Adipocyte (in vitro differentiated cells): Measurements from ENCODE around the gene CYP3A5.
"Not testable (repeated sequence)": the region's sequence is repeated elsewhere in the genome, so short reads cannot be mapped to it uniquely, and the experiment has no call there.

Experiments used
- DNase-seq: peaks from one replicate; pipeline ENCODE4 v3.0.0-alpha.2; 2015; ENCODE audit warnings: low read depth
- H3K27me3 ChIP-seq: replicated peaks from 2 replicates; pipeline ENCODE4 v1.7.0; 2013; ENCODE audit warnings: mild to moderate bottlenecking, low read length, moderate library complexity; ENCODE audit not compliant: control insufficient read depth, insufficient read depth
- H3K36me3 ChIP-seq: 2 replicates; pipeline ENCODE4 v1.7.0; 2013; ENCODE audit warnings: low read length, mild to moderate bottlenecking, moderate library complexity; ENCODE audit not compliant: control insufficient read depth, insufficient read depth, severe bottlenecking
- H3K4me1 ChIP-seq: 2 replicates; pipeline ENCODE4 v1.7.0; 2013; ENCODE audit warnings: mild to moderate bottlenecking, low read length, moderate library complexity; ENCODE audit not compliant: control insufficient read depth, insufficient read depth
- H3K4me3 ChIP-seq: 2 replicates; pipeline ENCODE4 v1.7.0; 2013; ENCODE audit warnings: mild to moderate bottlenecking, low read length, moderate library complexity
- H3K9ac ChIP-seq: 2 replicates; pipeline ENCODE4 v1.7.0; 2013; ENCODE audit warnings: mild to moderate bottlenecking, low read length, moderate library complexity
- H3K9me3 ChIP-seq: 2 replicates; pipeline ENCODE4 v1.7.0; 2013; ENCODE audit warnings: mild to moderate bottlenecking, low read length, moderate library complexity; ENCODE audit not compliant: control insufficient read depth

The CYP3A5 gene

DNA sequence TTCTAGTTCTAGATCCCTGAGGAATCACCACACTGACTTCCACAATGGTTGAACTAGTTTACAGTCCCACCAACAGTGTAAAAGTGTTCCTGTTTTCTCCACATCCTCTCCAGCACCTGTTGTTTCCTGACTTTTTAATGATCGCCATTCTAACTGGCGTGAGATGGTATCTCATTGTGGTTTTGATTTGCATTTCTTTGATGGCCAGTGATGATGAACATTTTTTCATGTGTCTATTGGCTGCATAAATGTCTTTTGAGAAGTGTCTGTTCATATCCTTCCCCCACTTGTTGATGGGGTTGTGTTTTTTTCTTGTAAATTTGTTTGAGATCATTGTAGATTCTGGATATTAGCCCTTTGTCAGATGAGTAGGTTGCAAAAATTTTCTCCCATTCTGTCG is 25.2 kb downstream of the CYP3A5 start:
- not testable (repeated sequence) for H3K9me3 ChIP-seq, H3K36me3 ChIP-seq, H3K9ac ChIP-seq, DNase-seq, H3K4me1 ChIP-seq, H3K27me3 ChIP-seq, H3K4me3 ChIP-seq

DNA sequence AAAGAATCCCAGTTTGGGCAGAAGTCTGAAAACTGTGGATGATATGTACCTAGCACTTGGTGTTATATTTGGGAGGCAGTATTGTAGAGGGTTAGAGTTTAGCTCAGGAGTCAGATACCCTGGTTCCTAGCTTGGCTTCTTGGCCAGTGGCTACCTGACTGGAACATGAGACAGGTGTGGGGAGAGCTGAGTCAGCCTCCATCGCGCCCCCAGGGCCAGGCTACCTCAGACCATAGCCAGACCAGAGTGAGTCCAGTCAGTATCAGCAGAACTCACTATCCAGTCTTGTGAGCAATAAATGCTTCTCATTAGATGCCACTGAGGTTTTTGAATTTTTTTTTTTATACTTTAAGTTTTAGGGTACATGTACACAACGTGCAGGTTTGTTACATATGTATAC is 26.0 kb downstream of the CYP3A5 start:
- Histone ChIP-seq H3K36me3 (no peaks in the 10 kb centered on the region), H3K4me1 (no peaks in the 10 kb centered on the region), H3K27me3 (no peaks in the 10 kb centered on the region), H3K9ac (no peak overlapping the region), H3K4me3 (no peak overlapping the region), H3K9me3 (no peaks in the 10 kb centered on the region)
- no peak for DNase-seq

- H3K4me3 ChIP-seq, H3K4me1 ChIP-seq, H3K27me3 ChIP-seq, DNase-seq, H3K9me3 ChIP-seq, H3K36me3 ChIP-seq, H3K9ac ChIP-seq: not testable (repeated sequence)
These were observed 26.5 kb downstream of the CYP3A5 start for GRCh38 chr7:99653269-99653668.

DNA sequence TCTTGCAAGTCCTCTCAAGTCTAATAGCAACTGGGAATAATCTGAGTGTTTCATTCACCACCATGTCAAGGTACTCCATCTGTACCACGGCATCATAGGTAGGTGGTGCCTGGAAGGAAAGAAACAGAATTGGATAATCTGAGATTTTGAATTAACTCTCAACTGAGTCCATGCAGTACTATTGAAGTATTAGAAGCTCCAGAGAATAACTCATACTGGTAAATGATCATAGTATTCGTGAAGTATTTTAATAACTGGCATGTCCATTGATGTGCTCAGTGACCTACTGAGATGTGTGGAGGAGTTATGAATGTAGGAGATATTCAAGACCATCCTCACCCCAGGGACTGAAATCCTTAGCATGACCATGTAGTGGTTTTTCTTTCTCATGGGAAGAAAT is 27.1 kb downstream of the CYP3A5 start:
- Histone ChIP-seq H3K4me3 (no peak overlapping the region), H3K9ac (no peak overlapping the region), H3K9me3 (no peaks in the 10 kb centered on the region), H3K27me3 (no peaks in the 10 kb centered on the region), H3K4me1 (no peaks in the 10 kb centered on the region), H3K36me3 (no peaks in the 10 kb centered on the region)
- no peak for DNase-seq

GRCh38 chr7:99651290-99651689 is 28.5 kb downstream of the CYP3A5 start:
- H3K4me1 ChIP-seq, result no peaks in the 10 kb centered on the region
- no peak overlapping the region for H3K9ac ChIP-seq
- no peak for DNase-seq
- H3K9me3 ChIP-seq, result no peaks in the 10 kb centered on the region
- H3K36me3 ChIP-seq, result no peaks in the 10 kb centered on the region
- no peaks in the 10 kb centered on the region for H3K27me3 ChIP-seq
- no peak overlapping the region for H3K4me3 ChIP-seq

- DNase-seq, result no peak
These were observed 31.0 kb downstream of the CYP3A5 start for GRCh38 chr7:99648843-99649242.

GRCh38 chr7:99645590-99645989 is 34.2 kb downstream of the CYP3A5 start:
- peaks cover 4% of the 10 kb centered on the region for H3K36me3 ChIP-seq

More at GRCh38 chr7:99648843-99649242, 31.0 kb downstream of the CYP3A5 start:
- no peaks in the 10 kb centered on the region for H3K27me3 ChIP-seq
- H3K4me1 ChIP-seq, result no peaks in the 10 kb centered on the region
- peaks cover 4% of the 10 kb centered on the region for H3K9me3 ChIP-seq
- H3K4me3 ChIP-seq, result no peak overlapping the region
- no peak overlapping the region for H3K9ac ChIP-seq
- H3K36me3 ChIP-seq, result peaks cover 4% of the 10 kb centered on the region

GRCh38 chr7:99644431-99644830 is 35.4 kb downstream of the CYP3A5 start:
- no peak overlapping the region for H3K4me3 ChIP-seq
- peaks cover 4% of the 10 kb centered on the region for H3K9me3 ChIP-seq
- H3K9ac ChIP-seq, result no peak overlapping the region
- no peaks in the 10 kb centered on the region for H3K27me3 ChIP-seq
- H3K36me3 ChIP-seq, result peaks cover 4% of the 10 kb centered on the region
- no peak for DNase-seq
- H3K4me1 ChIP-seq, result no peaks in the 10 kb centered on the region

More at GRCh38 chr7:99645590-99645989, 34.2 kb downstream of the CYP3A5 start:
- H3K9me3 ChIP-seq, result peaks cover 4% of the 10 kb centered on the region
- DNase-seq, result no peak
- H3K4me3 ChIP-seq, result no peak overlapping the region
- H3K4me1 ChIP-seq, result no peaks in the 10 kb centered on the region
- no peak overlapping the region for H3K9ac ChIP-seq
- H3K27me3 ChIP-seq, result no peaks in the 10 kb centered on the region

GRCh38 chr7:99643464-99643863 is 36.3 kb downstream of the CYP3A5 start:
- DNase-seq, result no peak
- peaks cover 4% of the 10 kb centered on the region for H3K9me3 ChIP-seq

DNA sequence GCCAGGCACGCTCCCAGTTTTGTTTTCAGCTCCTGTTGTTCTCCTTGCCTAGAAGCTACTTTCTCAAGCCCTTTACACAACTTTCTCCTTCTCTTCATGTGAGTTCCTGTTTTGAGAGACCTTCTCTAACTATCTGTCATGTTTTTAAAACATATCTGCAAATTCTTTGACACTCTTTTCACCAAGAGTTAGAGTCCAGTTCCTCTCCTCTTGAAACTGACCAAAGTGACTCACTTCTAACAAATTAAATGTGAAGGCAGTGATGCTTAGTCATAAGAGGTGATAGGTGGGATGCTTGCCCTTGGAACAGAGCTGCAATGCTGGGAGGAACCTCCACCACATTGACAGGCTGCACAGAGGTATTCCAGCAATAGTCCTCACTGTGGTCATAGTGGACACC is 37.8 kb downstream of the CYP3A5 start:
- no peaks in the 10 kb centered on the region for H3K27me3 ChIP-seq
- H3K4me3 ChIP-seq, result no peak overlapping the region
- peaks cover 4% of the 10 kb centered on the region for H3K9me3 ChIP-seq
- H3K4me1 ChIP-seq, result peaks cover 10% of the 10 kb centered on the region
- no peak for DNase-seq
- H3K36me3 ChIP-seq, result peaks cover 7% of the 10 kb centered on the region
- H3K9ac ChIP-seq, result no peak overlapping the region

More at GRCh38 chr7:99643464-99643863, 36.3 kb downstream of the CYP3A5 start:
- no peaks in the 10 kb centered on the region for H3K27me3 ChIP-seq
- no peaks in the 10 kb centered on the region for H3K4me1 ChIP-seq
- peaks cover 4% of the 10 kb centered on the region for H3K36me3 ChIP-seq
- H3K4me3 ChIP-seq, result no peak overlapping the region
- no peak overlapping the region for H3K9ac ChIP-seq

GRCh38 chr7:99639267-99639666 is 40.5 kb downstream of the CYP3A5 start:
- DNase-seq, result no peak
- peaks cover 3% of the 10 kb centered on the region for H3K36me3 ChIP-seq
- H3K9me3 ChIP-seq, result no peaks in the 10 kb centered on the region
- peaks cover 11% of the 10 kb centered on the region for H3K4me1 ChIP-seq
- no peak overlapping the region for H3K9ac ChIP-seq
- no peaks in the 10 kb centered on the region for H3K27me3 ChIP-seq
- H3K4me3 ChIP-seq, result no peak overlapping the region

DNA sequence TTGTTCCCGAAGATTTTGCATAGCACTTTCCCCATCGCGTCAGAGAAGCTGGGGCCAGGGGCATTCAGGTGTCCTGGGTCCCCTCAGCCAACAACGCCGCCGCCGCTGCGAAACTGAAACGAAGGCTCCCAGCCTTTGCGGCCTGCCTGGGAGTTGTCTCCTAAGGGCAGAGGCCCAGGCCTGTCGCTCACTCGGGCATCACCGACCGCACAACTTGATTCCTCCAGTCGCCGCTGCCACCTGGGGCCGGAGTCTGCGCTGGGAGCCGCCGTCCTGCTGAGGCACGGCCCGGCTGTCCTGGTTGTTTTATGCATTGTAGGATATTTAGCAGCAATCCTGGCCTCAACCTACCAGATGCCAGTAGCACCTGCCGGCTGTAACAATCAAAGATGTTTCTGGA is 41.1 kb downstream of the CYP3A5 start:
- no peaks in the 10 kb centered on the region for H3K27me3 ChIP-seq
- H3K4me1 ChIP-seq, result peaks cover 13% of the 10 kb centered on the region
- no peak overlapping the region for H3K4me3 ChIP-seq
- no peak for DNase-seq
- peaks cover 3% of the 10 kb centered on the region for H3K36me3 ChIP-seq
- no peaks in the 10 kb centered on the region for H3K9me3 ChIP-seq
- no peak overlapping the region for H3K9ac ChIP-seq
